GM12878 (cell line): ENCODE data around the gene C2. TPM values are rescaled to one million over a fixed set of nuclear protein-coding genes. Genes with fewer than 3 reads are reported as not detected.

Experiments
- ATAC-seq: fragments of 200-7000 bp; cut with Tn5 transposase; 3 replicates; pipeline ENCODE4 v1.9.1; 2020; ENCODE audit warnings: mild to moderate bottlenecking, moderate library complexity
- BruUV-seq: library from RNA; stranded (reverse); fragments of 400-500 nt; replicated peaks from 2 replicates; lab custom pipeline; 2021; lab: Mats Ljungman, UMichigan
- CTCF ChIA-PET: fragments of 300-600 bp; sonication (Branson Sonifier 250); formaldehyde crosslinking; extraction: SDS; loops from one replicate; lab custom pipeline; 2021; ENCODE audit warnings: inconsistent platforms; lab: Yijun Ruan, JAX
- POLR2A ChIA-PET: fragments of 350-600 bp; formaldehyde crosslinking; extraction: SDS; loops from one replicate; lab custom pipeline; 2021; ENCODE audit warnings: inconsistent platforms; lab: Charles Lee
- RAD21 ChIA-PET: fragments of 300-600 bp; sonication (Branson Sonifier 250); formaldehyde crosslinking; loops from one replicate; lab custom pipeline; 2023; ENCODE audit warnings: antibody characterized with exemption; ENCODE audit not compliant: unreplicated experiment; lab: Charles Lee
- SMC1A ChIA-PET: fragments of 300-600 bp; sonication (Branson Sonifier 250); formaldehyde crosslinking; loops from one replicate; lab custom pipeline; 2023; ENCODE audit not compliant: unreplicated experiment, uncharacterized antibody; lab: Charles Lee
- DNase-seq: peaks from one replicate; pipeline ENCODE4 v3.0.0-alpha.2; 2011; ENCODE audit warnings: low read depth, low spot score
- FAIRE-seq: peaks from 3 replicates; lab custom pipeline; 2011; peaks lifted over from hg19 to GRCh38; lab: Jason Lieb, UNC
- H2AFZ ChIP-seq: 2 replicates; pipeline ENCODE4 v1.6.0; 2011; ENCODE audit warnings: low read depth, low read length, control low read depth; ENCODE audit not compliant: control insufficient read depth
- H3K27ac ChIP-seq: 2 replicates; pipeline ENCODE4 v1.5.1; 2011; ENCODE audit warnings: control low read depth; ENCODE audit not compliant: control insufficient read depth, insufficient read depth
- H3K27me3 ChIP-seq, 2 experiments: replicated peaks in 1 of 2; 2 replicates each; pipeline versions ENCODE4 v1.6.0 to v1.6.1; 2011; ENCODE audit warnings: low read length in 1 of 2; ENCODE audit not compliant: control insufficient read depth in 2 of 2, insufficient read depth in 2 of 2
- H3K36me3 ChIP-seq, 2 experiments: 2 replicates each; pipeline ENCODE4 v1.5.1; 2011; ENCODE audit warnings: low read length in 1 of 2; ENCODE audit not compliant: control insufficient read depth in 2 of 2, insufficient read depth in 2 of 2
- H3K4me1 ChIP-seq: 2 replicates; pipeline ENCODE4 v1.6.1; 2011; ENCODE audit warnings: mild to moderate bottlenecking, low read length, moderate library complexity, mixed read lengths; ENCODE audit not compliant: control insufficient read depth, insufficient read depth
- H3K4me2 ChIP-seq: 2 replicates; pipeline ENCODE4 v1.6.0; 2011; ENCODE audit warnings: control low read depth; ENCODE audit not compliant: control insufficient read depth, insufficient read depth
- H3K4me3 ChIP-seq: fragments of 200-600 bp; sonication (generic); 2 replicates; pipeline ENCODE4 v1.5.1; 2016
- H3K79me2 ChIP-seq: 2 replicates; pipeline ENCODE4 v1.6.0; 2011; ENCODE audit warnings: low read length; ENCODE audit not compliant: control insufficient read depth, insufficient read depth
- H3K9ac ChIP-seq: 2 replicates; pipeline ENCODE4 v1.8.0; 2011; ENCODE audit warnings: low read length, control low read depth, mixed read lengths; ENCODE audit not compliant: control insufficient read depth, insufficient read depth
- H3K9me3 ChIP-seq: replicated peaks from 3 replicates; pipeline ENCODE4 v1.5.1; 2011; ENCODE audit warnings: mild to moderate bottlenecking, low read length; ENCODE audit not compliant: control insufficient read depth, insufficient read depth
- H4K20me1 ChIP-seq: 2 replicates; pipeline ENCODE4 v1.6.0; 2011; ENCODE audit not compliant: control insufficient read depth, insufficient read depth
- MXI1 ChIP-seq: fragments of 150-350 bp; IDR thresholded peaks from 2 replicates; pipeline ENCODE4 v1.6.1; 2011; ENCODE audit warnings: low read depth, mild to moderate bottlenecking, inconsistent platforms, low read length, improper control_type of control experiment
- NFYB ChIP-seq: IDR thresholded peaks from 2 replicates; pipeline ENCODE4 v1.6.1; 2011; ENCODE audit warnings: low read depth, mild to moderate bottlenecking, low read length, improper control_type of control experiment, moderate library complexity; ENCODE audit not compliant: insufficient read depth
- PAX8 ChIP-seq: fragments of 450-650 bp; IDR thresholded peaks from 2 replicates; pipeline ENCODE4 v1.6.1; 2017; ENCODE audit warnings: mild to moderate bottlenecking, moderate library complexity
- POLR2A ChIP-seq: IDR thresholded peaks from 2 replicates; pipeline ENCODE4 v1.6.1; 2011; ENCODE audit warnings: low read depth, mild to moderate bottlenecking, low read length
- YBX1 ChIP-seq: fragments of 450-650 bp; IDR thresholded peaks from 2 replicates; pipeline ENCODE4 v1.6.1; 2016; ENCODE audit warnings: antibody characterized with exemption
- WGBS: methylation state at CpG from one replicate; pipeline ENCODE4 v1.1.6; 2016; ENCODE audit warnings: low lambda C conversion rate; ENCODE audit not compliant: insufficient replicate concordance, insufficient coverage; ENCODE audit errors: missing lambda C conversion rate; 5-methylcytosine and 5-hydroxymethylcytosine counted together
- in situ Hi-C: fragments of 300-500 bp; cut with MboI; formaldehyde crosslinking; loops from 9 replicates; pipeline ENCODE4 v1.14.3; 2018; ENCODE audit warnings: mixed read lengths
- intact Hi-C: fragments of 100-400 bp; cut with micrococcal nuclease; formaldehyde crosslinking; loops from one replicate; pipeline ENCODE4 v1.14.2; 2022; ENCODE audit not compliant: unreplicated experiment
- polyA plus RNA-seq, 11 experiments: library from polyadenylated mRNA; depleted of rRNA in 4 of 11; unstranded in 6 of 11; stranded (reverse) in 5 of 11; fragments of >200 nt; fragmentation: Nextera tagmentation in 4 of 11; fragmentation: Illumina TruSeq in 1 of 11; extraction: Ambion mirVana in 4 of 11; extraction: Trizol in 1 of 11; gene quantifications; 1 replicate in 1 of 11; 2 replicates in 10 of 11; pipeline versions ENCODE4 v1.2.1 to v1.2.3, GENCODE V29; 2011 to 2016; ENCODE audit warnings: inconsistent platforms in 2 of 11, missing spikeins in 2 of 11, low read depth in 1 of 11
- total RNA-seq, 4 experiments: library from RNA; depleted of rRNA in 3 of 4; stranded (reverse); fragments of >200 nt in 3 of 4; fragmentation: Illumina TruSeq in 1 of 4; extraction: Trizol in 1 of 4; gene quantifications; 2 replicates each; pipeline versions ENCODE4 v1.2.1 to v1.2.3, GENCODE V29; 2013 to 2021
- TF ChIP-seq, protein P1 (sequence below): fragments of 450-650 bp; IDR thresholded peaks from 2 replicates; pipeline ENCODE4 v1.6.1; 2017; ENCODE audit warnings: borderline replicate concordance

The C2 gene
- total and polyA plus RNA-seq, 10 of the 15 experiments (the other 5 are each of a cell fraction or from before 2014, with no cell fraction given), result 0.06 to 0.97 (median 0.21) TPM; not detected in 5

DNA sequence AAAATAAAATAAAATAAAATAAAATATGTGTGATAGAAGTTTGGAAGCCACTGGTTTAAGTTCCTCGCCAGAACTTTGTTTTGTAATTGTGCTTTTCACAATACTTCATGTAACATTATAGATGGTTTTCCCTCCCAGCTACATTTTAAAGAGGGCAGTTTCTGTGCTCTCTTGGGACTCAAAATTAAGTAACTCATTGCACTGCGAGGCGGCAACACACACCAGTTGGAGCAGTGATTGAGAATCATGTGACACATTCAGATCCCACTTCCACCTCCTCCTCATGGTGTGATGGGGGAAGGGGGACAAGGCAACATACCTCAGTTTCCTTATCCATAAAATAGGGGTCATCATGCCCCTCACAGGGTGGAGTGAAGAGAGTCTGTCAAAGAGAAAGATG lies 7.5 kb downstream of the C2 start (continued):
- TF ChIP-seq NFYB (no peak), POLR2A (no peak), PAX8 (no peak), MXI1 (no peak)
- TF ChIP-seq, protein P1, sequence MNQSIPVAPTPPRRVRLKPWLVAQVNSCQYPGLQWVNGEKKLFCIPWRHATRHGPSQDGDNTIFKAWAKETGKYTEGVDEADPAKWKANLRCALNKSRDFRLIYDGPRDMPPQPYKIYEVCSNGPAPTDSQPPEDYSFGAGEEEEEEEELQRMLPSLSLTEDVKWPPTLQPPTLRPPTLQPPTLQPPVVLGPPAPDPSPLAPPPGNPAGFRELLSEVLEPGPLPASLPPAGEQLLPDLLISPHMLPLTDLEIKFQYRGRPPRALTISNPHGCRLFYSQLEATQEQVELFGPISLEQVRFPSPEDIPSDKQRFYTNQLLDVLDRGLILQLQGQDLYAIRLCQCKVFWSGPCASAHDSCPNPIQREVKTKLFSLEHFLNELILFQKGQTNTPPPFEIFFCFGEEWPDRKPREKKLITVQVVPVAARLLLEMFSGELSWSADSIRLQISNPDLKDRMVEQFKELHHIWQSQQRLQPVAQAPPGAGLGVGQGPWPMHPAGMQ, result no peak

- FAIRE-seq, result no peak
- ChIA-PET RAD21 (no interaction called here), CTCF (interaction anchor here (0.7 to 1.0 kb wide), 2 partner anchors 10 to 24 kb away, joined by 3 read pairs; no protein-coding TSS in a partner anchor), POLR2A (no interaction called here), SMC1A (interaction anchor here (0.7 to 1.1 kb wide), 2 partner anchors 10 to 113 kb away, joined by 3 to 5 read pairs; no protein-coding TSS in a partner anchor)
- 35% methylated on average over 9 of the region's 9 CpGs for WGBS
- H3K4me1 ChIP-seq, result no peaks in the 10 kb centered on the region
- no peak for TF ChIP-seq YBX1
- intact Hi-C loops, result no loop called here
- H3K27me3 ChIP-seq, result peaks cover 0 to 2% of the 10 kb centered on the region in 2 experiments; a peak in 2 of 4 replicates
- no peaks in the 10 kb centered on the region for H3K9me3 ChIP-seq
- no peak overlapping the region for H3K27ac ChIP-seq
- no peaks in the 10 kb centered on the region for H4K20me1 ChIP-seq
- no peak for ATAC-seq
- BruUV-seq, result no TSS peak
- H3K36me3 ChIP-seq, result no peaks in the 10 kb centered on the region
- no peak overlapping the region for H2AFZ ChIP-seq
- no peak for DNase-seq
- in situ Hi-C loops, result no loop called here
- H3K79me2 ChIP-seq, result no peaks in the 10 kb centered on the region
- H3K4me2 ChIP-seq, result no peak overlapping the region
- no peak overlapping the region for H3K4me3 ChIP-seq
- H3K9ac ChIP-seq, result no peak overlapping the region
Measured at GRCh38 chr6:31935823-31936222, 8.3 kb downstream of the C2 start.
